Stimulated activated CD4-positive, alpha-beta T cell treated with anti-CD3 and anti-CD28 coated beads, Interleukin-2, amount 100 ng/mL, for 24 hours (primary cell): Measurements from ENCODE around the gene GZF1.

Experiments
- DNase-seq, 2 donors: peaks; one replicate each; pipeline ENCODE4 v3.0.0-alpha.2; 2020

Gene GZF1

GRCh38 chr20:23370274-23370673 lies 8.3 kb downstream of the GZF1 start:
- DNase-seq, result no peak

GRCh38 chr20:23370873-23371272 lies 8.9 kb downstream of the GZF1 start:
- DNase-seq, result no peak

GRCh38 chr20:23371496-23371895 lies 9.5 kb downstream of the GZF1 start:
- DNase-seq, result no peak

- DNase-seq, result no peak
Measured at GRCh38 chr20:23374441-23374840, 12.5 kb downstream of the GZF1 start.

- DNase-seq, result no peak
Measured at GRCh38 chr20:23375827-23376226, 13.8 kb downstream of the GZF1 start.

- no peak for DNase-seq
Measured at GRCh38 chr20:23379772-23380171, 17.8 kb downstream of the GZF1 start.

- DNase-seq, result no peak
Measured at GRCh38 chr20:23381876-23382275, 19.9 kb downstream of the GZF1 start.

- DNase-seq, result no peak
Measured at GRCh38 chr20:23386304-23387117, 24.5 kb downstream of the GZF1 start.

- no peak for DNase-seq
Measured at GRCh38 chr20:23387118-23387443, 25.1 kb downstream of the GZF1 start.

- DNase-seq, result no peak
Measured at GRCh38 chr20:23390091-23390774, 28.3 kb downstream of the GZF1 start.

- DNase-seq, result no peak
Measured at GRCh38 chr20:23391707-23392310, 29.8 kb downstream of the GZF1 start.

- no peak for DNase-seq
Measured at GRCh38 chr20:23393996-23394775, 32.2 kb downstream of the GZF1 start.

- DNase-seq, result no peak
Measured at GRCh38 chr20:23396950-23397627, 35.1 kb downstream of the GZF1 start.

GRCh38 chr20:23397961-23398360 lies 36.0 kb downstream of the GZF1 start:
- DNase-seq, result no peak

GRCh38 chr20:23399568-23400241 lies 37.7 kb downstream of the GZF1 start:
- DNase-seq, result no peak

GRCh38 chr20:23401051-23401450 lies 39.1 kb downstream of the GZF1 start:
- DNase-seq, result no peak

GRCh38 chr20:23403751-23404150 lies 41.8 kb downstream of the GZF1 start:
- no peak for DNase-seq

- no peak for DNase-seq
Measured at GRCh38 chr20:23404196-23404595, 42.2 kb downstream of the GZF1 start.

- DNase-seq, result no peak
Measured at GRCh38 chr20:23406880-23407279, 44.9 kb downstream of the GZF1 start.

- no peak for DNase-seq
Measured at GRCh38 chr20:23407781-23408464, 45.9 kb downstream of the GZF1 start.

GRCh38 chr20:23408957-23409356 lies 47.0 kb downstream of the GZF1 start:
- DNase-seq, result no peak

GRCh38 chr20:23409800-23410199 lies 47.8 kb downstream of the GZF1 start:
- no peak for DNase-seq
